ENCODE data around the gene PGR.

DNA sequence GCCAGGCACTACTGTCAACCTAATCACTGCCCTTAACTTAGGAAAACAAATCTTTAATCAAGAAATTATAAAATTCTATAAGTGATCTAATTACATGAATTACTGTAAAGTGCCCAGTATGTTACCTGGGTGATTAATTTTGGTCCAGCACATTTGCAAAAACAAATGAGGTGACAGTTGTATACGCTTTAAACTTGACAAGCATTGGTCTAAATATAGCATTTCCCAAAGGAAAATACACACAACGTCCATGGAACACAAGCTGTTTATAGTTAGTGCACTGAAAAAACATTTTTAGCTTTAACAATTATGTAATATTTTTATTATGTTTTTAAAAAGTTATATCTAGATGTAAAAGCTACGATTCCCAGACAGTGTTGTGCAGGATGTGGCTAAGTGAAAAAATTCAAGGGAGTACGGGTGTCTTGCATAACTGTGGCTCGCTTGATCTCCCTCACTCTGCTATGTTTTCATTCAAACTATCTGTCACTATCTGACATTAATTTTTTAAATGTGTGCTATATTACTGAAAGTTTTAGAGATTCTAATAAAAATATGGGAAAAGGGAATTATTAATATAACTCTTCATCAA, 38.8 kb downstream of the PGR start:
- TF ChIP-seq, protein P1, sequence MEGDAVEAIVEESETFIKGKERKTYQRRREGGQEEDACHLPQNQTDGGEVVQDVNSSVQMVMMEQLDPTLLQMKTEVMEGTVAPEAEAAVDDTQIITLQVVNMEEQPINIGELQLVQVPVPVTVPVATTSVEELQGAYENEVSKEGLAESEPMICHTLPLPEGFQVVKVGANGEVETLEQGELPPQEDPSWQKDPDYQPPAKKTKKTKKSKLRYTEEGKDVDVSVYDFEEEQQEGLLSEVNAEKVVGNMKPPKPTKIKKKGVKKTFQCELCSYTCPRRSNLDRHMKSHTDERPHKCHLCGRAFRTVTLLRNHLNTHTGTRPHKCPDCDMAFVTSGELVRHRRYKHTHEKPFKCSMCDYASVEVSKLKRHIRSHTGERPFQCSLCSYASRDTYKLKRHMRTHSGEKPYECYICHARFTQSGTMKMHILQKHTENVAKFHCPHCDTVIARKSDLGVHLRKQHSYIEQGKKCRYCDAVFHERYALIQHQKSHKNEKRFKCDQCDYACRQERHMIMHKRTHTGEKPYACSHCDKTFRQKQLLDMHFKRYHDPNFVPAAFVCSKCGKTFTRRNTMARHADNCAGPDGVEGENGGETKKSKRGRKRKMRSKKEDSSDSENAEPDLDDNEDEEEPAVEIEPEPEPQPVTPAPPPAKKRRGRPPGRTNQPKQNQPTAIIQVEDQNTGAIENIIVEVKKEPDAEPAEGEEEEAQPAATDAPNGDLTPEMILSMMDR (IDR thresholded peaks at IDR 0.05; ENCODE audit: insufficient read depth, low read depth, low read length): no peak
- TF ChIP-seq EZH2 (IDR thresholded peaks at IDR 0.05; ENCODE audit: insufficient read depth, low read length): no peak
